Heart left ventricle (tissue), 16 donors: ENCODE measurements around the gene IGFL2. TPM values are rescaled to one million over a fixed set of nuclear protein-coding genes. Genes with fewer than 3 reads are reported as not detected.
"Not testable (repeated sequence)": the region's sequence is repeated elsewhere in the genome, so short reads cannot be mapped to it uniquely, and the experiment has no call there.

Experiments used
- ATAC-seq, 4 donors: fragments of 200-7000 bp; cut with Tn5 transposase; one replicate each; pipeline ENCODE4 v1.9.1; 2020 to 2022; ENCODE audit warnings: moderate library complexity in 4 of 4, mild to moderate bottlenecking in 3 of 4, moderate number of reproducible peaks in 1 of 4
- DNase-seq, 5 donors: peaks; one replicate each; pipeline ENCODE4 v3.0.0-alpha.2; 2020
- H3K27ac ChIP-seq, 12 donors: fragments of 200-600 bp; sonication (generic) in 4 of 12; one replicate each; pipeline versions ENCODE4 v1.5.0 to v1.8.0; 2016 to 2022; ENCODE audit warnings: mild to moderate bottlenecking in 2 of 12
- H3K27me3 ChIP-seq, 9 donors: fragments of 200-600 bp; sonication (generic) in 2 of 9; one replicate each; pipeline versions ENCODE4 v1.5.1 to v1.8.0; 2016 to 2022; ENCODE audit warnings: mild to moderate bottlenecking in 3 of 9
- H3K36me3 ChIP-seq, 9 donors: fragments of 200-600 bp; sonication (generic) in 2 of 9; one replicate each; pipeline versions ENCODE4 v1.5.0 to v1.8.0; 2018 to 2022; ENCODE audit warnings: mild to moderate bottlenecking in 2 of 9
- H3K4me1 ChIP-seq, 12 donors: fragments of 200-600 bp; sonication (generic) in 4 of 12; one replicate each; pipeline versions ENCODE4 v1.5.0 to v1.8.0; 2016 to 2022; ENCODE audit warnings: mild to moderate bottlenecking in 3 of 12
- H3K4me3 ChIP-seq, 12 donors: fragments of 200-600 bp; sonication (generic) in 4 of 12; one replicate each; pipeline versions ENCODE4 v1.5.0 to v1.8.0; 2017 to 2022; ENCODE audit warnings: mild to moderate bottlenecking in 9 of 12, moderate library complexity in 4 of 12
- H3K9me3 ChIP-seq, 12 donors: fragments of 200-600 bp; sonication (generic) in 4 of 12; one replicate each; pipeline versions ENCODE4 v1.5.0 to v1.8.0; 2016 to 2022; ENCODE audit warnings: mild to moderate bottlenecking in 1 of 12
- CTCF ChIP-seq, 12 donors: fragments of 200-600 bp; sonication (generic) in 4 of 12; IDR thresholded peaks; one replicate each; pipeline versions ENCODE4 v1.5.0 to v1.8.0; 2018 to 2022; ENCODE audit warnings: antibody characterized with exemption in 12 of 12, mild to moderate bottlenecking in 5 of 12
- POLR2A ChIP-seq, 2 donors: fragments of 450-650 bp; IDR thresholded peaks; one replicate each; pipeline ENCODE4 v1.6.1; 2017; ENCODE audit warnings: antibody characterized with exemption in 2 of 2, mild to moderate bottlenecking in 2 of 2, moderate library complexity in 2 of 2
- WGBS, 4 donors: extraction: QIAGEN DNeasy Blood & Tissue Kit in 2 of 4; methylation state at CpG; one replicate each; pipeline versions ENCODE4 v1.1.5 to v1.1.7; 2013 to 2018; 5-methylcytosine and 5-hydroxymethylcytosine counted together
- intact Hi-C, 10 donors: fragments of 100-400 bp; cut with DNase I; formaldehyde crosslinking; loops; one replicate each; pipeline versions ENCODE4 v1.11.1 to v1.14.2; 2022
- polyA plus RNA-seq, 2 donors: library from polyadenylated mRNA; stranded (reverse); fragments of 200-250 nt; gene quantifications; one replicate each; pipeline ENCODE4 v1.2.3, GENCODE V29; 2013
- total RNA-seq, 9 donors: library from RNA; depleted of rRNA in 2 of 9; stranded (reverse); fragments of >200 nt in 2 of 9; fragmentation: NEBNext Ultra II Directional in 3 of 9; extraction: Animal tissue kit (Norgen Biotek cat#: 25700) in 3 of 9; gene quantifications; one replicate each; pipeline versions ENCODE4 v1.1.0 to v1.2.4, GENCODE V29; 2016 to 2023
- donor health status: ischemic (EF 13 %, LVEDD 7.1; RV severe dilation, severe dysfunction).
- donor health status: healthy with polysubstance abuse.
- donor health status: DM: no; HTN: yes; CAD: no.
- donor health status: DM: no; HTN: no; CAD: no.
- donor health status: ischemic (EF 25% LVEDD 6.9; RV normal size, moderate dysfunction).
- donor health status: ischemic (EF 25% LVEDD 5.7; RV mildly dilated, moderate dysfunction).
- donor health status: healthy.
- donor health status: DM: yes; HTN: yes; CAD: no.
- donor health status: ischemic (EF 35%, LVEDD 5.7; RV mildly dilated, moderate dysfunction).
- donor health status: nonischemic (EF 11% LVEDD 7.7; RV severe dilation, severe dysfunction).
- donor health status: DM: yes; HTN: yes; CAD: no.
- donor health status: PGD.
- donor health status: ischemic (EF 29% LVEDD 5.4; RV normal size, mild dysfunction).
- donor health status: nonischemic (EF 23%, LVEDD 6.1; RV moderate dilation, normal function).

IGFL2 gene
- total and polyA plus RNA-seq, 11 donors: 1.4 TPM; not detected in 10

GRCh38 chr19:46180701-46181387 is 32.8 kb downstream of the IGFL2 start:
- Histone ChIP-seq H3K27ac (no peak overlapping the region), H3K27me3 (peaks cover 0 to 30% (median 4%) of the 10 kb centered on the region in 9 donors), H3K9me3 (no peaks in the 10 kb centered on the region), H3K36me3 (no peaks in the 10 kb centered on the region), H3K4me1 (no peaks in the 10 kb centered on the region), H3K4me3 (no peak overlapping the region)
- DNase-seq: no peak
- intact Hi-C loops: no loop called here
- ATAC-seq: no peak
- no peak for TF ChIP-seq CTCF (IDR thresholded peaks at IDR 0.05)
- 57 to 83% (median 74%) methylated on average over 5 of the region's 5 CpGs for WGBS, 4 donors

- ATAC-seq (no peak), DNase-seq (no peak)
- peaks cover 0 to 35% (median 4%) of the 10 kb centered on the region in 9 donors for H3K27me3 ChIP-seq
- no peaks in the 10 kb centered on the region for H3K4me1 ChIP-seq
- no peaks in the 10 kb centered on the region for H3K36me3 ChIP-seq
- no peak overlapping the region for H3K27ac ChIP-seq
- WGBS, 4 donors: 45 to 52% (median 46%) methylated on average over 6 of the region's 6 CpGs
- no peak for TF ChIP-seq POLR2A (IDR thresholded peaks at IDR 0.05)
- no peak for TF ChIP-seq CTCF (IDR thresholded peaks at IDR 0.05)
- intact Hi-C loops: no loop called here
- no peak overlapping the region for H3K4me3 ChIP-seq
- no peaks in the 10 kb centered on the region for H3K9me3 ChIP-seq
Measured at GRCh38 chr19:46181388-46181779, 33.3 kb downstream of the IGFL2 start.

GRCh38 chr19:46182476-46182875 is 34.4 kb downstream of the IGFL2 start:
- DNase-seq (no peak), ATAC-seq (no peak)
- Histone ChIP-seq H3K4me1 (no peaks in the 10 kb centered on the region), H3K36me3 (no peaks in the 10 kb centered on the region), H3K27ac (no peak overlapping the region), H3K4me3 (no peak overlapping the region), H3K9me3 (no peaks in the 10 kb centered on the region), H3K27me3 (peaks cover 0 to 33% (median 4%) of the 10 kb centered on the region in 9 donors)
- 81 to 88% (median 86%) methylated on average over 8 of the region's 8 CpGs for WGBS, 4 donors
- intact Hi-C loops: no loop called here
- TF ChIP-seq CTCF (IDR thresholded peaks at IDR 0.05) (no peak), POLR2A (IDR thresholded peaks at IDR 0.05) (no peak)

- not testable (repeated sequence) for ATAC-seq, DNase-seq, H3K36me3 ChIP-seq, H3K4me3 ChIP-seq, H3K4me1 ChIP-seq, H3K27ac ChIP-seq, H3K9me3 ChIP-seq
- peaks cover 0 to 36% (median 13%) of the 10 kb centered on the region in 9 donors for H3K27me3 ChIP-seq
- 78 to 81% (median 79%) methylated on average over 6 of the region's 6 CpGs for WGBS, 4 donors
- intact Hi-C loops: loop anchor here in 6 of 10 donors (5.0 kb wide), 3 partner anchors 103 to 158 kb away; no protein-coding TSS in a partner anchor
Measured at GRCh38 chr19:46184775-46185710, 37.0 kb downstream of the IGFL2 start.
